Breast epithelium (tissue), 4 donors: ENCODE measurements around the gene HMGB1. TPM values are rescaled to one million over a fixed set of nuclear protein-coding genes. Genes with fewer than 3 reads are reported as not detected.

ENCODE experiments used
- DNase-seq, 2 donors: peaks; one replicate each; pipeline ENCODE4 v3.0.0-alpha.2; 2019; ENCODE audit warnings: low spot score in 2 of 2
- H3K27ac ChIP-seq, 2 donors: fragments of 200-600 bp; sonication (generic) in 1 of 2; one replicate each; pipeline ENCODE4 v1.5.1; 2016 to 2019; ENCODE audit warnings: mild to moderate bottlenecking in 1 of 2
- H3K27me3 ChIP-seq, 2 donors: fragments of 200-600 bp; sonication (generic) in 1 of 2; one replicate each; pipeline versions ENCODE4 v1.5.1 to v1.6.0; 2017 to 2019; ENCODE audit warnings: control low read depth in 1 of 2, mild to moderate bottlenecking in 1 of 2
- H3K36me3 ChIP-seq: fragments of 200-600 bp; one replicate; pipeline ENCODE4 v1.5.1; 2019
- H3K4me1 ChIP-seq, 2 donors: fragments of 200-600 bp; sonication (generic); one replicate each; pipeline ENCODE4 v1.5.1; 2016 to 2019; ENCODE audit warnings: control low read depth in 1 of 2
- H3K4me3 ChIP-seq, 3 donors: fragments of 200-600 bp; sonication (generic); 1 replicate in 2 of 3; 2 replicates in 1 of 3; pipeline ENCODE4 v1.5.1; 2016 to 2019; ENCODE audit warnings: mild to moderate bottlenecking in 3 of 3, moderate library complexity in 2 of 3
- H3K9me3 ChIP-seq, 2 donors: fragments of 200-600 bp; sonication (generic) in 1 of 2; one replicate each; pipeline ENCODE4 v1.5.1; 2016 to 2019; ENCODE audit warnings: control low read depth in 1 of 2
- CTCF ChIP-seq, 3 donors: fragments of 450-650 bp; IDR thresholded peaks; one replicate each; pipeline ENCODE4 v1.5.1; 2016 to 2017; ENCODE audit warnings: antibody characterized with exemption in 3 of 3, mild to moderate bottlenecking in 3 of 3, moderate library complexity in 3 of 3
- POLR2A ChIP-seq: fragments of 450-650 bp; IDR thresholded peaks from one replicate; pipeline ENCODE4 v1.6.1; 2016; ENCODE audit warnings: antibody characterized with exemption, mild to moderate bottlenecking, moderate library complexity
- POLR2AphosphoS5 ChIP-seq, 3 donors: sonication (generic); formaldehyde crosslinking; IDR thresholded peaks; one replicate each; pipeline ENCODE4 v1.6.1; 2017; ENCODE audit warnings: antibody characterized with exemption in 3 of 3
- intact Hi-C: fragments of 100-400 bp; cut with DNase I; formaldehyde crosslinking; loops from one replicate; pipeline ENCODE4 v1.15.1; 2023; ENCODE audit warnings: low total_unique reads
- total RNA-seq, 3 donors: library from RNA; depleted of rRNA; stranded (reverse); fragments of >200 nt; gene quantifications; one replicate each; pipeline ENCODE4 v1.1.0, GENCODE V29; 2016

Gene HMGB1
- total RNA-seq, 3 donors from 2014 or later, result 185 to 269 (median 262) TPM

- Histone ChIP-seq H3K36me3 (no peaks in the 10 kb centered on the region), H3K9me3 (no peaks in the 10 kb centered on the region), H3K4me3 (no peak overlapping the region), H3K27ac (no peak overlapping the region), H3K4me1 (no peaks in the 10 kb centered on the region), H3K27me3 (no peaks in the 10 kb centered on the region)
- no peak for DNase-seq
- intact Hi-C loops, result no loop called here
- no peak for TF ChIP-seq CTCF (IDR thresholded peaks at IDR 0.05)
- TF ChIP-seq POLR2A, result no peak
- no peak for TF ChIP-seq POLR2AphosphoS5 (IDR thresholded peaks at IDR 0.05)
Measured at GRCh38 chr13:30493658-30494381, 28.1 kb upstream of the HMGB1 start.

GRCh38 chr13:30487075-30487470, 21.3 kb upstream of the HMGB1 start:
- no peaks in the 10 kb centered on the region for H3K9me3 ChIP-seq
- intact Hi-C loops, result no loop called here
- no peaks in the 10 kb centered on the region for H3K36me3 ChIP-seq
- no peak overlapping the region for H3K4me3 ChIP-seq
- H3K4me1 ChIP-seq, result peaks cover 0 to 6% of the 10 kb centered on the region in 2 donors
- H3K27me3 ChIP-seq, result no peaks in the 10 kb centered on the region
- DNase-seq, result no peak
- H3K27ac ChIP-seq, result peak overlapping the region; percentile 34 to 77
- TF ChIP-seq CTCF (IDR thresholded peaks at IDR 0.05) (no peak), POLR2A (no peak), POLR2AphosphoS5 (IDR thresholded peaks at IDR 0.05) (no peak)

GRCh38 chr13:30486230-30487074, 20.7 kb upstream of the HMGB1 start:
- Histone ChIP-seq H3K9me3 (no peaks in the 10 kb centered on the region), H3K36me3 (no peaks in the 10 kb centered on the region), H3K4me3 (peak overlapping the region in 1 of 3 donors; percentile 13), H3K27me3 (no peaks in the 10 kb centered on the region), H3K27ac (peak overlapping the region; percentile 77 to 88), H3K4me1 (peaks cover 0 to 6% of the 10 kb centered on the region in 2 donors)
- intact Hi-C loops, result no loop called here
- peak; percentile 69 to 87 for DNase-seq
- TF ChIP-seq POLR2AphosphoS5 (IDR thresholded peaks at IDR 0.05), result peak; percentile 55 to 81 (median 78)
- no peak for TF ChIP-seq CTCF (IDR thresholded peaks at IDR 0.05)

GRCh38 chr13:30481241-30481760, 15.6 kb upstream of the HMGB1 start:
- Histone ChIP-seq H3K9me3 (no peaks in the 10 kb centered on the region), H3K27me3 (no peaks in the 10 kb centered on the region), H3K36me3 (no peaks in the 10 kb centered on the region), H3K4me1 (peaks cover 0 to 6% of the 10 kb centered on the region in 2 donors), H3K27ac (peak overlapping the region; percentile 26 to 41), H3K4me3 (no peak overlapping the region)
- DNase-seq, result no peak
- intact Hi-C loops, result no loop called here
- no peak for TF ChIP-seq CTCF (IDR thresholded peaks at IDR 0.05)
- TF ChIP-seq POLR2AphosphoS5 (IDR thresholded peaks at IDR 0.05), result no peak
- TF ChIP-seq POLR2A, result no peak
